HepG2 (cell line): ENCODE results near the gene CDT1. TPM values are rescaled to one million over a fixed set of nuclear protein-coding genes. Genes with fewer than 3 reads are reported as not detected.
A peak's percentile ranks its signal among the peaks of the same experiment; 100 is the strongest.

Experiments used
- CHCHD3 ChIP-seq: sonication (generic); formaldehyde crosslinking; IDR thresholded peaks from 2 replicates; pipeline ENCODE4 v1.8.0; 2022; ENCODE audit warnings: mild to moderate bottlenecking, missing genetic modification reagents, moderate library complexity
- LCORL ChIP-seq, 2 experiments: fragments of 450-650 bp in 1 of 2; sonication (generic) in 1 of 2; formaldehyde crosslinking in 1 of 2; IDR thresholded peaks; 2 replicates each; pipeline versions ENCODE4 v1.5.0 to v1.6.1; 2017 to 2020; ENCODE audit warnings: antibody characterized with exemption in 1 of 2, missing genetic modification reagents in 1 of 2
- NRL ChIP-seq: sonication (generic); formaldehyde crosslinking; IDR thresholded peaks from 2 replicates; pipeline ENCODE4 v1.5.0; 2020; ENCODE audit warnings: missing genetic modification reagents, mild to moderate bottlenecking, moderate library complexity, borderline replicate concordance
- PHF21A ChIP-seq: sonication (generic); formaldehyde crosslinking; IDR thresholded peaks from 2 replicates; pipeline ENCODE4 v1.5.0; 2020; ENCODE audit warnings: mild to moderate bottlenecking, missing genetic modification reagents
- TARDBP ChIP-seq: sonication (generic); formaldehyde crosslinking; IDR thresholded peaks from 2 replicates; pipeline ENCODE4 v1.8.0; 2022; ENCODE audit warnings: mild to moderate bottlenecking, missing genetic modification reagents
- ZNF547 ChIP-seq: sonication (generic); formaldehyde crosslinking; IDR thresholded peaks from 2 replicates; pipeline ENCODE4 v1.5.1; 2020; ENCODE audit warnings: mild to moderate bottlenecking, missing genetic modification reagents
- polyA plus RNA-seq, 8 experiments: library from polyadenylated mRNA; depleted of rRNA in 3 of 8; stranded (reverse) in 7 of 8; unstranded in 1 of 8; fragments of >200 nt; fragmentation: Illumina TruSeq in 4 of 8; extraction: Trizol in 4 of 8; gene quantifications; 2 replicates each; pipeline versions ENCODE4 v1.2.1 to v1.2.3, GENCODE V29; 2011 to 2016; ENCODE audit warnings: low read depth in 4 of 8, missing spikeins in 1 of 8, mixed read lengths in 1 of 8; ENCODE audit not compliant: insufficient read depth in 1 of 8
- total RNA-seq, 5 experiments: library from RNA; depleted of rRNA; stranded (reverse); fragments of >200 nt; fragmentation: Illumina TruSeq; extraction: Trizol; gene quantifications; 2 replicates each; pipeline ENCODE4 v1.2.3, GENCODE V29; 2016; ENCODE audit warnings: low read depth in 1 of 5
- TF ChIP-seq, protein P1 (sequence below): IDR thresholded peaks from 2 replicates; pipeline ENCODE4 v1.4.0; 2020; ENCODE audit warnings: mild to moderate bottlenecking, missing genetic modification reagents
- TF ChIP-seq, protein P2 (sequence below): IDR thresholded peaks from 2 replicates; pipeline ENCODE4 v1.6.1; 2016
- TF ChIP-seq, protein P3 (sequence below): sonication (generic); formaldehyde crosslinking; IDR thresholded peaks from 2 replicates; pipeline ENCODE4 v1.9.0; 2022; ENCODE audit warnings: missing genetic modification reagents, mild to moderate bottlenecking, borderline replicate concordance
- TF ChIP-seq, protein P4 (sequence below): sonication (generic); formaldehyde crosslinking; IDR thresholded peaks from 2 replicates; pipeline ENCODE4 v1.8.0; 2022; ENCODE audit warnings: mild to moderate bottlenecking, missing genetic modification reagents, moderate library complexity
- TF ChIP-seq, protein P5 (sequence below): sonication (generic); formaldehyde crosslinking; IDR thresholded peaks from 2 replicates; pipeline ENCODE4 v1.5.0; 2020; ENCODE audit warnings: missing genetic modification reagents
- TF ChIP-seq, protein P6 (sequence below): sonication (generic); formaldehyde crosslinking; IDR thresholded peaks from 2 replicates; pipeline ENCODE4 v1.4.0; 2020; ENCODE audit warnings: missing genetic modification reagents, borderline replicate concordance

The CDT1 gene
- total and polyA plus RNA-seq, 2 of the 13 experiments (the other 11 are each of a cell fraction or from before 2014, with no cell fraction given), result 23.1 to 23.8 TPM

DNA sequence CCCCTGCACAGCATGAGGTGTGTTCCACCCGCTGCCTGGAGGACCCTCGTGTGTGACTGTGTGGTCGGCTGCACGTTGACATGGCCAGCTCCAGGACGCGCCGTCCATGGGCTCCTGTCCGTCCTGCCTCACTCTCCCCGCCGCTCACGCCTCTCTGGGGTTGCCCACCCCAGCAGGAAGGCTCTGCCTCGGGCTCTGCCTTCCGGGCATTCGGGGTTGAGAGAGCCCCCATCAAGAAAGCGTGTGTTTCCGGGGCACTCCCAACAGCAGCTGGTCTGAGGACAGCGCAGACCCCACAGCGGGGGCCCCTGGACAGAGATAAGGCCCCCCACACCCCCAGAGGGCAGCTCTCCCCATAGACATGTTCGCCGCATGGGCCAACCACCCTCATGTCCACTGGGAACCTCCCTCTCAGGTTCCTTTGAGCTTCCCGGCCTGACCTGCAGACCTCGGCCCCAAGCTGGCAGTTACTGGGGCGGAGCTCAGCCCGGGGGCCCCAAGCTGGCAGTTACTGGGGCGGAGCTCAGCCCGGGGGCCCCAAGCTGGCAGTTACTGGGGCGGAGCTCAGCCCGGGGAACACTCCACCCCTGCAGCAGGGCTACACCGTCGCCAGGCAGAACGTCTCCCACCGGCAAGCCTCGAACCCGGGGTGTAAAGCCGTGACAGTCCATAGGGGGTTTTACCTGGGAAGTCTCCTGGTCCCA is 10.2 kb upstream of the CDT1 start (continued):
- TF ChIP-seq, protein P1, sequence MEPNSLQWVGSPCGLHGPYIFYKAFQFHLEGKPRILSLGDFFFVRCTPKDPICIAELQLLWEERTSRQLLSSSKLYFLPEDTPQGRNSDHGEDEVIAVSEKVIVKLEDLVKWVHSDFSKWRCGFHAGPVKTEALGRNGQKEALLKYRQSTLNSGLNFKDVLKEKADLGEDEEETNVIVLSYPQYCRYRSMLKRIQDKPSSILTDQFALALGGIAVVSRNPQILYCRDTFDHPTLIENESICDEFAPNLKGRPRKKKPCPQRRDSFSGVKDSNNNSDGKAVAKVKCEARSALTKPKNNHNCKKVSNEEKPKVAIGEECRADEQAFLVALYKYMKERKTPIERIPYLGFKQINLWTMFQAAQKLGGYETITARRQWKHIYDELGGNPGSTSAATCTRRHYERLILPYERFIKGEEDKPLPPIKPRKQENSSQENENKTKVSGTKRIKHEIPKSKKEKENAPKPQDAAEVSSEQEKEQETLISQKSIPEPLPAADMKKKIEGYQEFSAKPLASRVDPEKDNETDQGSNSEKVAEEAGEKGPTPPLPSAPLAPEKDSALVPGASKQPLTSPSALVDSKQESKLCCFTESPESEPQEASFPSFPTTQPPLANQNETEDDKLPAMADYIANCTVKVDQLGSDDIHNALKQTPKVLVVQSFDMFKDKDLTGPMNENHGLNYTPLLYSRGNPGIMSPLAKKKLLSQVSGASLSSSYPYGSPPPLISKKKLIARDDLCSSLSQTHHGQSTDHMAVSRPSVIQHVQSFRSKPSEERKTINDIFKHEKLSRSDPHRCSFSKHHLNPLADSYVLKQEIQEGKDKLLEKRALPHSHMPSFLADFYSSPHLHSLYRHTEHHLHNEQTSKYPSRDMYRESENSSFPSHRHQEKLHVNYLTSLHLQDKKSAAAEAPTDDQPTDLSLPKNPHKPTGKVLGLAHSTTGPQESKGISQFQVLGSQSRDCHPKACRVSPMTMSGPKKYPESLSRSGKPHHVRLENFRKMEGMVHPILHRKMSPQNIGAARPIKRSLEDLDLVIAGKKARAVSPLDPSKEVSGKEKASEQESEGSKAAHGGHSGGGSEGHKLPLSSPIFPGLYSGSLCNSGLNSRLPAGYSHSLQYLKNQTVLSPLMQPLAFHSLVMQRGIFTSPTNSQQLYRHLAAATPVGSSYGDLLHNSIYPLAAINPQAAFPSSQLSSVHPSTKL (CRISPR knock-in tag), result peak; percentile 52; the same call in 1 of the 2 replicates
- no peak for TF ChIP-seq LCORL (IDR thresholded peaks at IDR 0.05)
- TF ChIP-seq LCORL (CRISPR knock-in tag; IDR thresholded peaks at IDR 0.05), result peak; percentile 61
- TF ChIP-seq, protein P2, sequence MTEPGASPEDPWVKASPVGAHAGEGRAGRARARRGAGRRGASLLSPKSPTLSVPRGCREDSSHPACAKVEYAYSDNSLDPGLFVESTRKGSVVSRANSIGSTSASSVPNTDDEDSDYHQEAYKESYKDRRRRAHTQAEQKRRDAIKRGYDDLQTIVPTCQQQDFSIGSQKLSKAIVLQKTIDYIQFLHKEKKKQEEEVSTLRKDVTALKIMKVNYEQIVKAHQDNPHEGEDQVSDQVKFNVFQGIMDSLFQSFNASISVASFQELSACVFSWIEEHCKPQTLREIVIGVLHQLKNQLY (CRISPR knock-in tag), result 0 out of 2 replicates have a peak, but pooled peaks have one; percentile 36
- TF ChIP-seq, protein P3, sequence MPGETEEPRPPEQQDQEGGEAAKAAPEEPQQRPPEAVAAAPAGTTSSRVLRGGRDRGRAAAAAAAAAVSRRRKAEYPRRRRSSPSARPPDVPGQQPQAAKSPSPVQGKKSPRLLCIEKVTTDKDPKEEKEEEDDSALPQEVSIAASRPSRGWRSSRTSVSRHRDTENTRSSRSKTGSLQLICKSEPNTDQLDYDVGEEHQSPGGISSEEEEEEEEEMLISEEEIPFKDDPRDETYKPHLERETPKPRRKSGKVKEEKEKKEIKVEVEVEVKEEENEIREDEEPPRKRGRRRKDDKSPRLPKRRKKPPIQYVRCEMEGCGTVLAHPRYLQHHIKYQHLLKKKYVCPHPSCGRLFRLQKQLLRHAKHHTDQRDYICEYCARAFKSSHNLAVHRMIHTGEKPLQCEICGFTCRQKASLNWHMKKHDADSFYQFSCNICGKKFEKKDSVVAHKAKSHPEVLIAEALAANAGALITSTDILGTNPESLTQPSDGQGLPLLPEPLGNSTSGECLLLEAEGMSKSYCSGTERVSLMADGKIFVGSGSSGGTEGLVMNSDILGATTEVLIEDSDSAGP, result peak; percentile 40
- peak; percentile 70; the same call in 1 of the 2 replicates for TF ChIP-seq NRL (CRISPR knock-in tag)
- peak; percentile 72; the same call in 1 of the 2 replicates for TF ChIP-seq PHF21A
- peak; percentile 15; the same call in 1 of the 2 replicates for TF ChIP-seq ZNF547 (CRISPR knock-in tag)
- 0 out of 2 replicates have a peak, but pooled peaks have one; percentile 38 for TF ChIP-seq CHCHD3 (CRISPR knock-in tag)
- 0 out of 2 replicates have a peak, but pooled peaks have one; percentile 17 for TF ChIP-seq TARDBP (CRISPR knock-in tag)
- TF ChIP-seq, protein P4, sequence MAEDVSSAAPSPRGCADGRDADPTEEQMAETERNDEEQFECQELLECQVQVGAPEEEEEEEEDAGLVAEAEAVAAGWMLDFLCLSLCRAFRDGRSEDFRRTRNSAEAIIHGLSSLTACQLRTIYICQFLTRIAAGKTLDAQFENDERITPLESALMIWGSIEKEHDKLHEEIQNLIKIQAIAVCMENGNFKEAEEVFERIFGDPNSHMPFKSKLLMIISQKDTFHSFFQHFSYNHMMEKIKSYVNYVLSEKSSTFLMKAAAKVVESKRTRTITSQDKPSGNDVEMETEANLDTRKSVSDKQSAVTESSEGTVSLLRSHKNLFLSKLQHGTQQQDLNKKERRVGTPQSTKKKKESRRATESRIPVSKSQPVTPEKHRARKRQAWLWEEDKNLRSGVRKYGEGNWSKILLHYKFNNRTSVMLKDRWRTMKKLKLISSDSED (CRISPR knock-in tag), result no peak
- TF ChIP-seq, protein P5, sequence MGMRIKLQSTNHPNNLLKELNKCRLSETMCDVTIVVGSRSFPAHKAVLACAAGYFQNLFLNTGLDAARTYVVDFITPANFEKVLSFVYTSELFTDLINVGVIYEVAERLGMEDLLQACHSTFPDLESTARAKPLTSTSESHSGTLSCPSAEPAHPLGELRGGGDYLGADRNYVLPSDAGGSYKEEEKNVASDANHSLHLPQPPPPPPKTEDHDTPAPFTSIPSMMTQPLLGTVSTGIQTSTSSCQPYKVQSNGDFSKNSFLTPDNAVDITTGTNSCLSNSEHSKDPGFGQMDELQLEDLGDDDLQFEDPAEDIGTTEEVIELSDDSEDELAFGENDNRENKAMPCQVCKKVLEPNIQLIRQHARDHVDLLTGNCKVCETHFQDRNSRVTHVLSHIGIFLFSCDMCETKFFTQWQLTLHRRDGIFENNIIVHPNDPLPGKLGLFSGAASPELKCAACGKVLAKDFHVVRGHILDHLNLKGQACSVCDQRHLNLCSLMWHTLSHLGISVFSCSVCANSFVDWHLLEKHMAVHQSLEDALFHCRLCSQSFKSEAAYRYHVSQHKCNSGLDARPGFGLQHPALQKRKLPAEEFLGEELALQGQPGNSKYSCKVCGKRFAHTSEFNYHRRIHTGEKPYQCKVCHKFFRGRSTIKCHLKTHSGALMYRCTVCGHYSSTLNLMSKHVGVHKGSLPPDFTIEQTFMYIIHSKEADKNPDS (CRISPR knock-in tag), result no peak
- TF ChIP-seq, protein P6, sequence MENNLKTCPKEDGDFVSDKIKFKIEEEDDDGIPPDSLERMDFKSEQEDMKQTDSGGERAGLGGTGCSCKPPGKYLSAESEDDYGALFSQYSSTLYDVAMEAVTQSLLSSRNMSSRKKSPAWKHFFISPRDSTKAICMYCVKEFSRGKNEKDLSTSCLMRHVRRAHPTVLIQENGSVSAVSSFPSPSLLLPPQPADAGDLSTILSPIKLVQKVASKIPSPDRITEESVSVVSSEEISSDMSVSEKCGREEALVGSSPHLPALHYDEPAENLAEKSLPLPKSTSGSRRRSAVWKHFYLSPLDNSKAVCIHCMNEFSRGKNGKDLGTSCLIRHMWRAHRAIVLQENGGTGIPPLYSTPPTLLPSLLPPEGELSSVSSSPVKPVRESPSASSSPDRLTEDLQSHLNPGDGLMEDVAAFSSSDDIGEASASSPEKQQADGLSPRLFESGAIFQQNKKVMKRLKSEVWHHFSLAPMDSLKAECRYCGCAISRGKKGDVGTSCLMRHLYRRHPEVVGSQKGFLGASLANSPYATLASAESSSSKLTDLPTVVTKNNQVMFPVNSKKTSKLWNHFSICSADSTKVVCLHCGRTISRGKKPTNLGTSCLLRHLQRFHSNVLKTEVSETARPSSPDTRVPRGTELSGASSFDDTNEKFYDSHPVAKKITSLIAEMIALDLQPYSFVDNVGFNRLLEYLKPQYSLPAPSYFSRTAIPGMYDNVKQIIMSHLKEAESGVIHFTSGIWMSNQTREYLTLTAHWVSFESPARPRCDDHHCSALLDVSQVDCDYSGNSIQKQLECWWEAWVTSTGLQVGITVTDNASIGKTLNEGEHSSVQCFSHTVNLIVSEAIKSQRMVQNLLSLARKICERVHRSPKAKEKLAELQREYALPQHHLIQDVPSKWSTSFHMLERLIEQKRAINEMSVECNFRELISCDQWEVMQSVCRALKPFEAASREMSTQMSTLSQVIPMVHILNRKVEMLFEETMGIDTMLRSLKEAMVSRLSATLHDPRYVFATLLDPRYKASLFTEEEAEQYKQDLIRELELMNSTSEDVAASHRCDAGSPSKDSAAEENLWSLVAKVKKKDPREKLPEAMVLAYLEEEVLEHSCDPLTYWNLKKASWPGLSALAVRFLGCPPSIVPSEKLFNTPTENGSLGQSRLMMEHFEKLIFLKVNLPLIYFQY (CRISPR knock-in tag), result peak; percentile 47; the same call in 1 of the 2 replicates
